Mesenteric fat pad (tissue), 1 donor: ENCODE results near the gene ALKBH3. TPM values are rescaled to one million over a fixed set of nuclear protein-coding genes. Genes with fewer than 3 reads are reported as not detected.

ENCODE experiments used
- DNase-seq: peaks from one replicate; pipeline ENCODE4 v3.0.0-alpha.2; 2020; ENCODE audit warnings: low spot score
- long read RNA-seq: library from polyadenylated mRNA; unstranded; transcript quantifications from one replicate; pipeline ENCODE4 v2.0.0, GENCODE V29; 2020
- total RNA-seq: library from RNA; stranded (reverse); fragmentation: NEBNext Ultra II Directional; extraction: Animal tissue kit (Norgen Biotek cat#: 25700); gene quantifications from one replicate; pipeline ENCODE4 v1.2.1, GENCODE V29; 2021
- donor health status: DM: yes; HTN: yes; CAD: no.

Gene ALKBH3
- 31.0 TPM for total RNA-seq
- long read RNA-seq, transcript ALKBH3-201 (10 exons, 1,474 nt): major isoform, 42 of 56 reads
- long read RNA-seq, partial matches to known transcripts: 2 of 56 reads
- long read RNA-seq, other reads (novel, unspliced or antisense): 12 of 56 reads

DNA sequence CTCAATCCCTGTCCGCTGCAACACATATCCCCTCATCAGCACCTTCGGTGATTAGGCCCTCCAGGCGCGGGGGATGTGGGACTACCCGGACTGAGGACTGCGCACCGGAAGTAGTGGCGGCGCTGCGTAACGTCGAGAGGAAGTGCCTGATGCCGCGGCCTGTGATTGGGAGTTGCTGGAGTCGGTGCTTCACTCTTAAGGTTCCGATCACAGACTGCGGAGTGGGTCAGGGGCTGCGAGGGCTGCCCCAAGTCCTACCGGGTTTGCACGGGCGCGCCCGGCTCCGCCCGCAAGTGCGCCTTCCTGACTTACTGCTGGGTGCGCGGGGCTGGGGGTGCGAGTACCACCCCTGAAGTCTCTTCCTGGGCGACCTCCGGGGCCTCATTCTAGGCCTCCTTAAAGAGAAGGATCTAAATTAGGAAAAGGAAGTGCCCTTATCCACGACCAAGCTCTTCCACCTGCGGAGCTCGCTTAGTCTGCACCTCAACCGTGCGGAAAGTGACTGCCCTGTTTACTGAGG, at the start of gene ALKBH3:
Gene ALKBH3, plus strand, starts transcription at position 192 of the 520 bp plus-strand sequence. CDS start 1,822 bp downstream, outside the sequence.
- peak; percentile 96 for DNase-seq

GRCh38 chr11:43830928-43831440, 49.6 kb upstream of the ALKBH3 start:
- DNase-seq: no peak

GRCh38 chr11:43832536-43832935, 48.1 kb upstream of the ALKBH3 start:
- no peak for DNase-seq

DNA sequence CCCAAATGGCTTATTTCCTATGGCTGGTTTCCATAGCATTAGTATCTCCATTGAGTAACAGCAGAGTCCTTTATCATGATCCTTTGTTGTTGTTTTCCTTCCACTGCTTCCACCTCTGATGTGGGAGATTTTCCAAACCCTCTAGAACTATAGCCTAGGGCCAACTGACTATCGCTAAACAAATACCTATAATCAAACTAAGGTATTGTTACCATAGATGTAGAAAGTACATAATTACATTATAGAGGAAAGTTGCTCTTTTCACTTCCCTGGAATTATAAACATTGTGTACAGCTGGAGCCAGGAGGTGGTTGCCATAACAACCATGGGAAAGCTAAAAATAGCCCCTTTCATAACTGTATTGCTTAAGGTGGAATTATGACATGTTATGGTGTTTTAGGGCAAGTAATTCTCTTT, 47.0 kb upstream of the ALKBH3 start:
- DNase-seq: no peak

DNA sequence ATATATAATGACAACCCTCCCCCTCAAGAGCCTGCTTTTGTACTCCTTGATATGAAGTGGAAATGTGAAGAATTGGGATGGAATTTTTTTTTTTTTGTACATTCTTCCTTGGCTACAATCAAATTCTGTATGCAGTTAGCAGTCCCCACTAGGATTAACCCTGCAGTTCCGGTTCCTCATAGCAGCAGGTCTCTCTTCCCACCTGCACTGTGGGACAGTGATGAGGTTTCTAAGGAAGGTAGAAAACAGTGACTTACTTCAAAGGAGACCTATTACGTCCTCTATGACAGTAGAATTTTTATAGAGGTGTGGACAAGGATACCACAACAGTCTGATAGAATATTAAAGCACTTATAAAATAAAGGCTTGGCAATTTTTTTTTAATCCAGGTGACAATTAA, 46.3 kb upstream of the ALKBH3 start:
- no peak for DNase-seq

DNA sequence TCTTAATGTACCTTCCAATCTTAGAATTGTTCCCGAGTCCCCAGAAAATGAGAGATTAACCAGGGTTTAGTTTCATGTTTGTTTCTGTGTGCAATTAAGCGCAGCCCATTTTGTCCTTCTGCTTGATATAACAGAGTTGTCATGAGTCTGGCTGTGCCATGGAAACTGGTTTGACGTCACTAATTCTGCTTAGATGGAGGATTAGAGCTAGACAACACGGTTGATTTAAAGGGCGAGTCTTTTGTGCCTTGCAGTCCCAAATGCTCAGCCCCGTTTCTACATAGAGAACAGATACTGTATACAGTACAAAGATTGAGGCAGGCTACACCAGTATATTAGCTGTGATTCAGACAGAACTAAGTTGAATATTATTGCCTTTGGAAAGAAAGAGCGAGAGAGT, 45.5 kb upstream of the ALKBH3 start:
- no peak for DNase-seq

DNA sequence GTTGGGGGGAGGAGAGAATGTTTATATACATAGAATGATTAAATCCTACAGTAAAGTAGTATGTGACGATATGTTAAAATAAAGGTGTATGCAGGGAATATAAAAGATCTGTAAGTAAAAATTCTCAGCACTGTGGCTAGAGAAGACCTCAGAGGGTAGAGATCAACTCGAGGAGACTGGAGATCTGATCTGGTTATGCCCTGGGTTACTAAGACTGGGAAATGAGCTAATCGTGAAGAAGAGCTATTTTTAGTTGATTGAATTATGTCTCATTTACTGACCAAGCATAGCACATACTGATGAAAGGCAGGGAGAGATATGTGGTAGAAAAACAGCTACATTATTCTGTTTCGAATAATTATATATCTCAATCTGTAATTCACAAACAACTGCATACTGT, 42.8 kb upstream of the ALKBH3 start:
- DNase-seq: no peak

DNA sequence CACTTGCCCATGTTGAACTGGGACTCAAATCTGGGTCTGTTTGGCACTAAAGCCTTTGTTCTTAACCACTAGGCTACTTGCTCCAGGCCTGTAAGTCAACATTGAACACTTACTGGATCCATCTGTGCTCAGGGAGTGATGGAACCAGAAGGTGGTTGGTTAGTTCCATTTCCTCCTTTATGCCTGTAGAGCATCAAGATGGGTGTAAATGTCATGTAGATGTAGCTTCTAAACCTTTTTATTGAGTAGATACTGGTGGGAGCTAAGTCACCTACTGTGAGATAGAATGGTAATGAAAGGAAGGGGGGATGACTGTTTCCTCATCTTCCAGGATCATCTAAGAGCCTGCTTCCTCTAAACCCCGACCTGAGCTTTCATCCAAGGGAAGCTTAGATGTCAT, 38.6 kb upstream of the ALKBH3 start:
- DNase-seq: no peak

DNA sequence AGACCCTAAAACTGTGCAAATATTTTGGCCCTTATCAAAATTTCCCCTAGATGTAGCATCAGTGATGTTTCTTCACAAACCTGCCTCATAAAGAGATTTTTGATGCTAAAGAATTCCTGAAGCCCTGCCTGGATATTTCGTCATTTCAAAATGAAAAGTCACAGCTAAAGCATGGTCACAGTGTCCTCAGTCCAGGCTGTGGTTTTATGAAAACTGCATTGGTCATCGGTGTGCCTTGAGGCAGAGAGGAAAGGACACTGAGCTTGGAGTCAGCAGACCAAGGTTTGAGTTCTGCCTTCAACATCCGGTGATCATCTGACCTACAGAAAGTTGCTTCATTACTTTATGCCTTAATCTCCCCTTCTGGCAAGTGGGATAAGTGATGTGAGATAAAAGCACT, 34.8 kb upstream of the ALKBH3 start:
- DNase-seq: no peak

DNA sequence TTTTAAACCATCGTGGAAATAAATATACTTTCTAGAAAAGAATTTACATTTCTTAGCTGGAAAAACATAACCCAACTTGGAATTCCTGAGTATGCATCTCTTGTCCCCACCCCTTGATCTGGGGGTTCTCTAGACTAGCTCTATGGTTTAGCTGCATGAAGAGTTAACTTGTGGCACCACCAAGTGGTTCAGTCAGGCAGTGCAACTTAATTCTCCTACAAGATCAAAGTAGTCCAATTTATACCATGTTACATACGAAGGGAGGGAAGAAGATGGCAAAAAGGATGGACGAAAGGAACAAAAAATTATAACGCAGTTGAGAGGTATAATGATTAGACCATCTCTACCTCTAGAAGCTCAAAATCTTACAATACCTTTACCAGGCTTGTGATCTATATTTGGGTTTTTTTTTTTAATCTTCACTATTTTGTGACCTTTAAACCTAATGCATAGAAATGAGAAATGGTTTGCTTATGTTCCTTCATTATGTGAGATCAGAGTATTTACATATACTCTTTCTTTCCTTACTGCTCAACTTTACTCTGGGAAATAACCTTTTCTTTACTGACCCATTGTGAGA, 28.5 kb upstream of the ALKBH3 start:
- DNase-seq: no peak

DNA sequence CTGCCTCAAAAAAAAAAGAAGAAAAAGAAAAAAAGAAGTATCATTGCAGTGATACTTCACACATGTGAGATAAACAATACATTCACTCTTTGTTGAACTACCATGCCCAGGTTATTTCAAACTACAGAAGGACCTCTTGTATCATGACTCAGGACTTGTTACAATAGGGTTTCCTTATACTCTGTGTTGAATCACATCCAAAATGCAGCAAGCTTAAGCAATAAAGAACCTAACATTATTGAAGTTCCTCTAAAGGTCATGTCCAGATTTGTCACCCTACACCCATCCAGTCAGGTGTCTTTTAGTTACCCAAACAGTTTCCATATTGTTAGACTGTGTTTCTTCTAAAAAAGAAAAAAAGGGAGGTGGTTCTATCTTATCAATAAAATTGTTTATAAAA, 26.9 kb upstream of the ALKBH3 start:
- no peak for DNase-seq

GRCh38 chr11:43856993-43857392, 23.6 kb upstream of the ALKBH3 start:
- no peak for DNase-seq

GRCh38 chr11:43861141-43861540, 19.5 kb upstream of the ALKBH3 start:
- DNase-seq: no peak

- DNase-seq: no peak
These were observed 14.1 kb upstream of the ALKBH3 start for GRCh38 chr11:43866520-43866919.

- DNase-seq: no peak
These were observed 13.7 kb upstream of the ALKBH3 start for GRCh38 chr11:43866969-43867368.

DNA sequence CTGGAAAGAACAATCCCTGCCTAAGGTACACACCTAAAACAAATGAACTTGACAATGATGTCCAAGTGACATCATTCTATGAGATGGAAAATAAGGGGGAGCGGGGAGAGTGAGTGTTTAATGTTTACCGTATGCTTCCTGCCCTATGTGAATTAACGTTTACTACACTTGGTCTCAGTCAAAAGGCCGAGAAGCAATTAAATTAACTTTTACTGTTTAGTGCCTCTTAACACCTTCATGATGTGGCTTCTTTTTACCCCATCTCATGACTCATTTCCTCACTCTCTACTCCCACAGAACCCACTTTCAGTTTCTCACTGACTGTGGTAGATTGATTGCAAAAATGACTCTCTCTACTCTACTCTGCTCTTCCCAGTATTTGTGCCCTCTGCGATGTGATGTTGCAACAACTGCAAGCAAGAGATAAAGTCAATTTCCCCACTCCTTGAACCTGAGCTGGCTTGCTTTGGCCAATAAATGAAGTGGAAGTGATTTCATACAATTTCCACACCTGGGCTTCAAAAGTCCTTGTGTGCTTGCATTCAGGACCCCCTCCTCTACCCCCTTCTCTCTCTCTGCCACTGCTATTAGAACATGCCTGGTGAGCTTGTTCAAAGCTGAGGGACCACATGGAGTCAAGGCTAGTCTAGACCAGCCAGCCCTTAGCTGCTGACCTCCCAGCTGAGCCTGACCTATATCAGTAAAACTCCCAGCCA, 11.6 kb upstream of the ALKBH3 start:
- DNase-seq: no peak

DNA sequence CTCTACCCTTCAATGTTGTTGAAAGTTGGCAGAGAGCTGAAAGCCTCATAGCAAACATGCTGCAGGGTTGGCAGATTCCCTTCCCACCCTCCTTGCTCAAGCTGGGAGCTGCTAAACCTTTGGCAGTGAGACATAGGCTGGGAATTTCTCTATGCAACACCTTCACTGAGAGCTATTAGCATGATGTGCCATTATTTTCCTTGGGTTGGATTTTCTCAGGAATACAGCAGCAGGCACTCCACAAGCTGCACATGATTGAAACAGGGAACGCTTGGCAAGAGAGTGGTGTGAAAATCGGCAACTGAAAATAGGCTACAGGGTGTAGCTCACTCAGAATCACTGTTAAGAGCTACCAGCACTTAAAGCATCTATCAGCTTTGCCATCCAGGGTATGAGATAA, 9.6 kb upstream of the ALKBH3 start:
- DNase-seq: no peak

DNA sequence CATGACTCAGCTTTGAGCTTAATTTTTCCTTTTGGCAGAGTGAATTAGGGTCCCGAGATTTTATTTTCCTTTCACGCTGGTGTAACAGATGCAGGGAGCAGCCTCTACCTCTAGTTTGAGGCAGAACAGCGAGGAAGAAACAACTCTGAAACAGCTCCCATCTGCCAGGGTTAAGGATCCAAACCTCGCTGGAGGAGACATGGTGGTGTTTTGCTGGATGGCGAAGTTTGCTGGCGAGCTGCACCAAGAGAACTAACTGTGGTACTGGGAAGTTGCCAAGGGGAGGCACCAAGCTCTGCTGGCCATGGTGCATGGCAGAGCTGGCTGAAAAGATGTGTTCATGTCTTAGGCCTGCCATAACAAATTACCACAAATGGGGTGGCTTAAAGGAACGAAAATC, 7.6 kb upstream of the ALKBH3 start:
- DNase-seq: no peak

DNA sequence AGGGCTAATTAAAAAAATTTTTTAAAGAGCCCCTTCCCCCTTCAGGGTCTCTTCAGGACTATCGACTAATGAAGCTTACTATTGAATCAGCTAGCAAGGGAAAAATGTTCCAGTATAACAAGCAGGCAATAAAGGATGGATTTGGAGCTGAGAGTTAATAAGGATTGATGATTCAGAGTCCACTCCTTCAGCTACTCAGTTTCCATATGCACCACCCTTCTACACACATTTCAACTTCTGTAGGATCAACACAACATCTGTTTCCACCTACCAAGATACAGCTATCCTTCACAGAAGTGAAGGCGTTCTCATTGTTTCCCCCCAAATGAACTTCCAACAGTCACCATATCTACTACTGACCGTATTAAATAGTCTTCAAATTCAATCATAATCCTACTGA, 6.6 kb upstream of the ALKBH3 start:
- no peak for DNase-seq

DNA sequence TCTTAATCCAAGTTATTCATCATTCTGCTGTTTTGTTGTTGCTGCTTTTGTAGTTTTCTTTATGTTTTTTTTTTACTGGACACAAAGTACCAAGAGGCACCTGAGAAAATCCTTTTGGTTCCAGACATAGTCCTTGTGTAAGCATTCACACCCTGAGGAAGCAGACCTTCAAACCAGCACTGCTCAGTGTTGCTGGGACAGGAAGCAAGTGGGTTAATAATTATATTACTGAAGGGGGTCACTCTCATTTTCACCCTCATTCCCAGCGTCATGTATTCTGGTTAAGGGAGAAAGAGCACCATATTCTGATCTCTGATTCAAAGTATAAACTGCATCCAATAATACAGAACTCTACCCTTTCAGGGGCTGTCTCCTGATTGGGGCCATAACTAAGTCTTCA, 5.9 kb upstream of the ALKBH3 start:
- DNase-seq: no peak

DNA sequence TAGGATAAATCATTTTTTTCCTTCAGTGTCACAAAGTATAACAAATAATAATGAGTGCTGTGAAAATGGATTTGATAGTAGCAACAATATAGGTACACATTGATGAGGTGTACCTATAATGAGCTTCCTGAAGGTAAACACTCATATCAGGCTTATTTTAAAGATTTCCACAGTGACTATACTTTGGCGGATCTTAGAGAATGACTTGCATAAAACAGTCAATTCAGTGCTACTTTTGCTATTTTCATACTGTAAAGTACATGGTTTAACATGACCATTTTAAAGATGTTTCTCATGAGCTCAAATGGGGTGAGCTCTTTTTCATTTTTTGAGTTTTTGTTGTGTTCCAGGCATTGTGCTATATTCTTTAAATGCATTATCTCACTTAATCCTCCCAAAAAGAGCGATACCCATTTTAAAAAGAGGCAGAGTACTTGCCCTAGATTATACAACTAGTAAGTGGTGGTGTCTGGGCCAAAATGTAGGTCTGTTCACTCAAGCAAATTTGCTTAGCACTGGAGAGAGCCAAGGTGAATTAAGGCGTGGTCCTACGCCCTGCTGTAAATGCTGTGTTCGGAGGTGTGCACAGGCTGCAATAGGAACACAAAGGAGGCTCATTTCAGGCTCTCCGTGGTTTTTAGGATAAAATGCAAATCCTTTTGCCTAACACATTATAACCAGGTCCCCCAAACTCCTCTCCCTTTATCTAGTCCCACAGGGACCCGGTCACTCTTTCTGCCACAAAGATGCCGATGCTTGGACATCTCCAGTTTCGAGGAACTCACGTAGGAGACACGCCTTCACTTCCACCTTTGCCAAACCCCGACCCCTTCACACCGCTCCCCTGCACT, 617 bp upstream of the ALKBH3 start:
- DNase-seq: no peak

GRCh38 chr11:43892851-43893250, 12.2 kb downstream of the ALKBH3 start:
- DNase-seq: no peak
